ENCODE measurements around the gene ADAM12. TPM values are rescaled to one million over a fixed set of nuclear protein-coding genes. Genes with fewer than 3 reads are reported as not detected.

The ADAM12 gene
- total and polyA plus RNA-seq, 7 donors, result under 0.01 to 0.82 (median 0.46) TPM; not detected in 1

DNA sequence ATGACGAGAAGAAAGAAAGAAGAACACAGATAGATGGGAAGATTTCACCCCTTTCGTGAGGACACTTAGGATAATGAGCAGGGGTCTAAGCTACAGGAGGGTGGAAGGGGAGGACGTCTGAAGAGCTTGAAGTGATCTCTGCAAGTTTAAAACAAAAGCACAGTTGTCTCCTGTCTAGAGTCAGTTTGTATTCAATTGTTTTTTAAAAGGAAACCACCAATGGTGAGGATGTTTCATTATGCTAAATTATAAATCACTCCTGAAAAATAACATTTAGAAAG, 85.9 kb downstream of the ADAM12 start:
- DNase-seq, result no peak
- TF ChIP-seq POLR2AphosphoS5 (IDR thresholded peaks at IDR 0.05) (no peak), POLR2A (IDR thresholded peaks at IDR 0.05) (no peak), EP300 (IDR thresholded peaks at IDR 0.05) (no peak)
- TF ChIP-seq, protein P1, sequence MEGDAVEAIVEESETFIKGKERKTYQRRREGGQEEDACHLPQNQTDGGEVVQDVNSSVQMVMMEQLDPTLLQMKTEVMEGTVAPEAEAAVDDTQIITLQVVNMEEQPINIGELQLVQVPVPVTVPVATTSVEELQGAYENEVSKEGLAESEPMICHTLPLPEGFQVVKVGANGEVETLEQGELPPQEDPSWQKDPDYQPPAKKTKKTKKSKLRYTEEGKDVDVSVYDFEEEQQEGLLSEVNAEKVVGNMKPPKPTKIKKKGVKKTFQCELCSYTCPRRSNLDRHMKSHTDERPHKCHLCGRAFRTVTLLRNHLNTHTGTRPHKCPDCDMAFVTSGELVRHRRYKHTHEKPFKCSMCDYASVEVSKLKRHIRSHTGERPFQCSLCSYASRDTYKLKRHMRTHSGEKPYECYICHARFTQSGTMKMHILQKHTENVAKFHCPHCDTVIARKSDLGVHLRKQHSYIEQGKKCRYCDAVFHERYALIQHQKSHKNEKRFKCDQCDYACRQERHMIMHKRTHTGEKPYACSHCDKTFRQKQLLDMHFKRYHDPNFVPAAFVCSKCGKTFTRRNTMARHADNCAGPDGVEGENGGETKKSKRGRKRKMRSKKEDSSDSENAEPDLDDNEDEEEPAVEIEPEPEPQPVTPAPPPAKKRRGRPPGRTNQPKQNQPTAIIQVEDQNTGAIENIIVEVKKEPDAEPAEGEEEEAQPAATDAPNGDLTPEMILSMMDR (IDR thresholded peaks at IDR 0.05), result no peak
- Histone ChIP-seq H3K27me3 (no peaks in the 10 kb centered on the region), H3K27ac (no peak overlapping the region), H3K4me1 (no peaks in the 10 kb centered on the region), H3K4me3 (no peak overlapping the region), H3K36me3 (no peaks in the 10 kb centered on the region), H3K9me3 (peaks cover 0 to 3% (median 0%) of the 10 kb centered on the region in 4 donors)
- WGBS, 2 donors, result 65 to 78% methylated on average over 3 of the region's 3 CpGs
- intact Hi-C loops (cut with DNase I), result no loop called here

DNA sequence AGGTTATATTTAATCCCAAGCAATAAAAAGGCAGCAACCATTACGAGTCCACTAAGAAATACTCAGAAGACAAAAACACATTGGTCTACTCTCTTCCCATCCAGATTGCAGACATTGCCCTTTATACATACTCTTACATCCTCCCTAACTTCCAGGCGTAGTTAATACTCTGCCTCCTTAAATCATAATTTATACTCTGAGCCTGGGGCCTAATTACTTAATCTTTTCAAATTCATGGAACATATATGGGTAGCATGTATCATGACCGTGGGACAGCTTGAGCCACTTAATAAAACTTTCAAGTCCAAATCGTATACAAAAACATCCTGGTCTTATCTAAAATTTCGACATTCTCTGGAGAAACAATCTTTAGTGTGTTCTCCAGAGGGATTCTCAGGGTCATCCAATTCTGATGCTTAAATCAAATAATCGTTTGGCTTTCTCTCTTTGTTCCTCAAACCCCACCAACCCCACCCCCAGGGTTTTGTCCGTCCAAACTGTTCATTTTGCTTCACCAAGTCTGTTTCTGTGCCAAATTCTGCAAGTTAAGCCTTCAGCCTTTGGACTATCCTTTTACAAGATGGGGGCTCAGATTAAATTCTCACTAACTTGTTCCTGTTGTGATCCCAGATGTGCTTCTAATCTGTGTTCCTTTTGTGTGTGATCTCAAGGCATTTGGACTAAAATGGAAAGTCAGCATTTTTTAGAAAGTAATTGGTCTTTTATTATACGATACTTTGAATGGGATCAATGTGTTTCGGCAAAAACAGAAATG, 86.4 kb downstream of the ADAM12 start:
- Histone ChIP-seq H3K4me3 (no peak overlapping the region), H3K36me3 (no peaks in the 10 kb centered on the region), H3K27ac (no peak overlapping the region), H3K9me3 (peaks cover 0 to 3% (median 0%) of the 10 kb centered on the region in 4 donors), H3K4me1 (no peaks in the 10 kb centered on the region), H3K27me3 (no peaks in the 10 kb centered on the region)
- intact Hi-C loops (cut with DNase I), result no loop called here
- TF ChIP-seq EP300 (IDR thresholded peaks at IDR 0.05) (no peak), POLR2A (IDR thresholded peaks at IDR 0.05) (no peak)
- TF ChIP-seq, protein P1 (IDR thresholded peaks at IDR 0.05), result no peak
- 76 to 83% methylated on average over 9 of the region's 9 CpGs for WGBS, 2 donors
- DNase-seq, result no peak

DNA sequence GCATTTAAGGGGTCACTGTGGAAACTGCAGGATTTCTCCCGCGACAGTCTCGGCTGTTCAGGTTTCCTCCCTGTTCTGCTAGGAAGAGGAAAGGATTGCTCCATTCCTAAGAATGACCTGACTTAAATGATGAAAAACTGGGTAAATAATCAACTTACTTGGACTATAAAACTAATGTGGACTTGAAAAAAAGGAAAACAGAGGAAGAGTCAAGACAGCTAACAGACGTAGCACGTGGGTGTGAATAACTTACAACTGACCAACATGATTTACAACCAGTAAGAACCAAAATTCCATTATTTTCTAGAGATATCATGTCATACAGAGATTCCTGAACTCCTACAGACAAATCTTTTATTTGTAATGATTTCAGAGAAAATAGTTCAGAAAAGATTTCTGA, 93.8 kb downstream of the ADAM12 start:
- TF ChIP-seq EP300 (IDR thresholded peaks at IDR 0.05) (no peak), POLR2AphosphoS5 (IDR thresholded peaks at IDR 0.05) (no peak), POLR2A (IDR thresholded peaks at IDR 0.05) (no peak)
- TF ChIP-seq, protein P1 (IDR thresholded peaks at IDR 0.05), result no peak
- no peaks in the 10 kb centered on the region for H3K9me3 ChIP-seq
- no peaks in the 10 kb centered on the region for H3K4me1 ChIP-seq
- WGBS, 2 donors, result 18 to 48% methylated on average over 5 of the region's 5 CpGs
- DNase-seq, result no peak
- H3K36me3 ChIP-seq, result no peaks in the 10 kb centered on the region
- no peak overlapping the region for H3K27ac ChIP-seq
- intact Hi-C loops (cut with DNase I), result no loop called here
- H3K4me3 ChIP-seq, result no peak overlapping the region
- H3K27me3 ChIP-seq, result no peaks in the 10 kb centered on the region

DNA sequence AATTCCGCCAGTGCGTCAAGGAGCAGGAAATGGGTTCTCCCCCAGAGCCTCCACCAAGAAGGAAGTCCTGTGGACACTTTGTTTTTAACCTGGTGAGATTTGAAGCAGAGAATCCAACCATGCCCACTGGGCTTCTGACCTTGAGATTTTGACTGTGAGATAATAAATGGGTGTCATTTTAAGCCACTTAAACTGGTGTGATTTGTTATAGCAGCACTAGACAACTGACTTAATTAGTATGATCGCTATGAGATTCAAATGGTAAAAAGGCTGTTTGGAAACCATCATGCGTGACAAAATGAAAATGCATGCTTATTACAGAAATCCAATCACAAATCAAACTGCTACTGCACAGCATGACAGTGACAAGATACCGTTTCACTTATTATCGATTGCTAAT, 98.0 kb downstream of the ADAM12 start:
- DNase-seq, result no peak
- H3K9me3 ChIP-seq, result no peaks in the 10 kb centered on the region
- H3K27me3 ChIP-seq, result no peaks in the 10 kb centered on the region
- no peak overlapping the region for H3K4me3 ChIP-seq
- TF ChIP-seq EP300 (IDR thresholded peaks at IDR 0.05), result no peak
- TF ChIP-seq, protein P1 (IDR thresholded peaks at IDR 0.05), result no peak
- no peak for TF ChIP-seq POLR2AphosphoS5 (IDR thresholded peaks at IDR 0.05)
- no peak for TF ChIP-seq POLR2A (IDR thresholded peaks at IDR 0.05)
- WGBS, 2 donors, result 90 to 94% methylated on average over 6 of the region's 6 CpGs
- H3K4me1 ChIP-seq, result no peaks in the 10 kb centered on the region
- H3K27ac ChIP-seq, result no peak overlapping the region
- intact Hi-C loops (cut with DNase I), result no loop called here
- no peaks in the 10 kb centered on the region for H3K36me3 ChIP-seq

Data from sigmoid colon (tissue), 7 donors.